ENCODE data around the gene EMILIN2. TPM values are rescaled to one million over a fixed set of nuclear protein-coding genes. Genes with fewer than 3 reads are reported as not detected.

The EMILIN2 gene
- total RNA-seq, 1 experiment from 2014 or later: 20.0 TPM

- Histone ChIP-seq H3K9me3 (ENCODE audit: control insufficient read depth, low read depth, low read length) (no peaks in the 10 kb centered on the region), H2AFZ (ENCODE audit: low read length) (no peak overlapping the region), H4K20me1 (ENCODE audit: control insufficient read depth, insufficient read depth, insufficient read length) (no peaks in the 10 kb centered on the region), H3K79me1 (ENCODE audit: insufficient read depth, low read depth, low read length, poor library complexity, severe bottlenecking) (no peaks in the 10 kb centered on the region), H2BK20ac (ENCODE audit: low read depth, low read length, poor library complexity, severe bottlenecking) (no peak overlapping the region), H3K23ac (ENCODE audit: insufficient read length, low read depth, low read length) (no peak overlapping the region), H3K4me2 (ENCODE audit: insufficient read depth, insufficient read length, low read length) (no peak overlapping the region), H3T11ph (ENCODE audit: low read length) (no peak overlapping the region), H2BK12ac (ENCODE audit: insufficient read length, low read depth, low read length) (no peak overlapping the region), H2BK15ac (ENCODE audit: low read depth, low read length) (no peak overlapping the region), H4K5ac (ENCODE audit: insufficient read length, low read depth, low read length) (no peak overlapping the region), H3K18ac (ENCODE audit: insufficient read length, low read depth, low read length) (no peak overlapping the region), H4K91ac (ENCODE audit: insufficient read length, low read depth, low read length) (no peak overlapping the region), H3K27me3 (ENCODE audit: insufficient read depth, low read length) (no peaks in the 10 kb centered on the region), H3K27ac (ENCODE audit: insufficient read length, low read depth, low read length) (no peak overlapping the region), H3K56ac (ENCODE audit: insufficient read length, low read depth, low read length) (no peak overlapping the region), H2AK5ac (ENCODE audit: insufficient read length, low read length) (no peak overlapping the region), H3K4me1 (ENCODE audit: insufficient read depth, low read length) (no peaks in the 10 kb centered on the region; the same call in 1 of the 2 replicates), H3K4ac (ENCODE audit: low read depth, low read length) (no peak overlapping the region), H3K14ac (ENCODE audit: insufficient read depth, low read length) (no peak overlapping the region), H4K8ac (replicated peaks; ENCODE audit: insufficient read length, low read depth, low read length) (no peak overlapping the region), H2BK5ac (ENCODE audit: insufficient read length, low read length) (no peak overlapping the region), H3K23me2 (ENCODE audit: insufficient read length, low read depth, low read length, poor library complexity, severe bottlenecking) (no peaks in the 10 kb centered on the region), H3K9ac (ENCODE audit: extremely low read depth, insufficient read length, low read length) (no peak overlapping the region), H2BK120ac (ENCODE audit: low read depth, low read length, poor library complexity, severe bottlenecking) (no peak overlapping the region), H3K79me2 (ENCODE audit: insufficient read depth, low read length) (no peaks in the 10 kb centered on the region)
- Mint-ChIP-seq H3K27me3 (ENCODE audit: low read depth) (peaks cover 4% of the 10 kb centered on the region), H3K9me3 (peaks cover 9 to 11% of the 10 kb centered on the region in 2 experiments), H3K4me1 (peaks cover 9 to 18% of the 10 kb centered on the region in 2 experiments), H3K27ac (no peak overlapping the region; a peak in 1 of 7 replicates), H3K36me3 (ENCODE audit: insufficient read depth in 1 of 3, low read depth in 3 of 3) (peaks cover 0 to 5% (median 2%) of the 10 kb centered on the region in 3 experiments; a peak in 3 of 7 replicates), H3K4me3 (no peak overlapping the region)
- no CpG with 5 or more reads among the region's 22 CpGs for WGBS (ENCODE audit: extremely low coverage, insufficient read length, low lambda C conversion rate)
- no peak for DNase-seq
- TF ChIP-seq CTCF (conservative IDR thresholded peaks at IDR 0.05): no peak
Measured at GRCh38 chr18:2855560-2856350, 8.9 kb downstream of the EMILIN2 start.
